Measurements from ENCODE around the gene ACBD6.
"Not testable (repeated sequence)": the region's sequence is repeated elsewhere in the genome, so short reads cannot be mapped to it uniquely, and the experiment has no call there.

ACBD6 gene

DNA sequence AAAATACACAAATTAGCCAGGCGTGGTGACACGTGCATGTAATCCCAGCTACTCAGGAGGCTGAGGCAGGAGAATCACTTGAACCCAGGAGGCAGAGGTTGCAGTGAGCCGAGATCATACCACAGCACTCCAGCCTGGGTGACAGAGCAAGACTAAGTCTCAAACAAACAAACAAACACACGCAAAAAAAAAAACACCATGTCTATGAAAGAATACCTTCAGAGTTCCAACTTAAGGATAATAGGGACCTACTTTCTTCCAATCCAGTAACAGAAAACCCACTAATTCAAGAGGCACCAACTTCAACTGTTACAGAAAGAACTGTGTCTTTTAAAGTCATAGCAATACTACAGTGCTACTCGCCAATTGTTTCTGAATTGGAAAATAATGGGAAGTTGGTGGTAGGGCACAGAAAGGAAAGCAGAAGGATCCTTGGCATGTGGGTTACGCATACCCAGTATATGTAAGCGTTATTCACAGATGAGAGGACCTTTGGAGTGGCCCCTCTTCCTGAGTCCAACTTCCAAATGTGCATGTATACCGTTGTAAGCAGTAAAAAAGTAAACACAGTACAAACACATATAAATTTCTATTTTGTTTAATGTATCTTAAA lies 87.0 kb downstream of the ACBD6 start:
- no peak for DNase-seq

DNA sequence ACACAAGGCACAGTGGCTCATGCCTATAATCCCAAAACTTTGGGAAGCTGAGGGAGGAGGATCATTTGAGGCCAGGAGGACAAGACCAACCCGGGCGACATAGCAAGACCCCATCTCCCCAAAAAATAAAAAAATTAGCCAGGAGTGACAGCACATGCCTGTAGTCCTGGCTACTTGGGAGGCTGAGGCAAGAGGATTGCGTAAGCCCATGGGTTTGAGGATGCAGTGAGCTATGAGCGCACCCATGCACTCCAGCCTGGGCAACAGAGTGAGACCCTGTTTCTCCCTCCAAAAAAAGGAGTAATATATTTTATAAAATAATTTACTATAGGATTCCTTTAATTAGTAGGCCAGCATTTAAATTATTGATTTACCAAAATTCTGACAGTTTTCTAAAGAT lies 89.8 kb downstream of the ACBD6 start:
- no peak for DNase-seq

DNA sequence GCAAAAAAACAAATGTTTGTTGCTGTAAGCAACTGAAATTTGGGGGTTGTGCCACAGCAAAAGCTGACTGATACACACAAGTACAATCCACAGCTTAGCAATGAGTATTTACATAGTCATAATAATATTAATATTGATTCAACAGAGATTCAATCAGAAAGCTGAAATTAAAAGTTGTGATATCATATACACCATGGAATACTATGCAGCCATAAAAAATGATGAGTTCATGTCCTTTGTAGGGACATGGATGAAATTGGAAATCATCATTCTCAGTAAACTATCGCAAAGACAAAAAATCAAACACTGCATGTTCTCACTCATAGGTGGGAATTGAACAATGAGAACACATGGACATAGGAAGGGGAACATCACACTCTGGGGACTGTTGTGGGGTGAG lies 94.2 kb downstream of the ACBD6 start:
- not testable (repeated sequence) for DNase-seq

DNA sequence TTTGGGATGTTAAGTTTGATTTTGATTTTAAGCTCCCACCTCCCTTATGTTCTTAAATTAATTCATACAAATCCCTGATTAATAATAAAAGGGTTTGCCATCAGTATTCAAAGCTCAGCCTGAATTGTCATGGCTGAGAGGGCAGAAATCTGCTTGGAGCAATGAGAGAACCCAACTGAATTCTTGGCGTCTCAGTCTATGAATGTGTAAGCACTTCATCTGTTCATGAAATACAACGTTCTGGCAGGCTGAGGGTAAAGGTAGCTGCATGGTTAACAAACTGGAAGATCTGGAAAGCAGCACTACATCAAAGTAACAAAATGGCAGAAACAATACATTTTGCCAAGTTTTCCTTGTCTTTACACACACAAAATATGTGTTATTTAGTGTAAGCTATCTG lies 95.3 kb downstream of the ACBD6 start:
- DNase-seq = no peak

DNA sequence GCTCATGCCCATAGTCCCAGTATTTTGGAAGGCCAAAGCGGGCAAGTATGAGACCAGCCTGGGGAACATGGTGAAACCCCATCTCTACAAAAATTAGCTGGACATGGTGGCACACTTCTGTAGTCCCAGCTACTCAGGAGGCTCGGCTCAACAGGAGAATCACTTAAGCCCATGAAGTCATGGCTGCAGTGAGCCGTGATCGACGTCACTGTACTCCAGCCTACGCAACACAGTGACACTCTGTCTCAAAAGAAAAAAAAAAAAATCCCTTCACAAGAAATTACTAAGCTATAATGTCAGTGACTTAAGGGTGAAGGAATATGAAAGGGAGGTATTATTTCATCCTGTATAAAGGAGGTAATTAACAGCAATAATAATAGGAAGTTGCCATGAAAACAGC lies 99.8 kb downstream of the ACBD6 start:
- DNase-seq = no peak

DNA sequence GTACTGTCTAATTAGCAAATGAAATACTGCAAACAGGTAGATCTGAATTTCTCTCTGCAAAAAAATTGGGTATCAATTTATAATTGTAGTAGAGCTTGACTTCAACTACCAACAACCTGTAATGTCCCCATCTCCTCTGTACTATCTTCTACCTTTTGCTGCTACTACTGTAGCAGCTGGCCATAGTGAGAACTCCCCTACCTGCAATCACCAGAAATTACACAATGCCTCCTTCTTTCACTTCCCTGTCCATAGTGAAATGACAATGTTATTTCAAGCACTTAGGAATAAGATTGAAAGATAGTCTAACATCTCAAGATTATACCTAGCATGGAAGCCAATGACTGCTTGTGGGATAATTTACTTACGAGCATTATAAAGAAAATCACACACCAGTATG lies 100.4 kb downstream of the ACBD6 start:
- DNase-seq = no peak

DNA sequence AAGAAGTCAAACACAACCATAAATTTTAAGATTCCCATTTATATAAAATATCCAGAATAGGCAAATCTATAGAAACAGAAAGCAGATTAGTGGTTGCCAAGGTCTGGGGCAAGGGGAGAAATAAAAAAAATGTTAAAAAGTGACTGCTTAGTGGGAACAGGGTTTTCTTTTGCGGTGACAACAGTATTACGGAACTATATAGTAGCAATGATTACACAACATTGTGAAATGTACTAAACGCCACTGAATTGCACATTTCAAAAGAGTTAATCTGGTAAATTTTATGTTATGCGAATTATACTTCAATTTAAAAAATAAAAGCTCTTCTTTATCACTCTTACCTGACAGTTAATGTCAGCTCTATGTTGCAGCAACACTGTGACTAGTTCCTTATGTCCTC lies 105.2 kb downstream of the ACBD6 start:
- no peak for DNase-seq

DNA sequence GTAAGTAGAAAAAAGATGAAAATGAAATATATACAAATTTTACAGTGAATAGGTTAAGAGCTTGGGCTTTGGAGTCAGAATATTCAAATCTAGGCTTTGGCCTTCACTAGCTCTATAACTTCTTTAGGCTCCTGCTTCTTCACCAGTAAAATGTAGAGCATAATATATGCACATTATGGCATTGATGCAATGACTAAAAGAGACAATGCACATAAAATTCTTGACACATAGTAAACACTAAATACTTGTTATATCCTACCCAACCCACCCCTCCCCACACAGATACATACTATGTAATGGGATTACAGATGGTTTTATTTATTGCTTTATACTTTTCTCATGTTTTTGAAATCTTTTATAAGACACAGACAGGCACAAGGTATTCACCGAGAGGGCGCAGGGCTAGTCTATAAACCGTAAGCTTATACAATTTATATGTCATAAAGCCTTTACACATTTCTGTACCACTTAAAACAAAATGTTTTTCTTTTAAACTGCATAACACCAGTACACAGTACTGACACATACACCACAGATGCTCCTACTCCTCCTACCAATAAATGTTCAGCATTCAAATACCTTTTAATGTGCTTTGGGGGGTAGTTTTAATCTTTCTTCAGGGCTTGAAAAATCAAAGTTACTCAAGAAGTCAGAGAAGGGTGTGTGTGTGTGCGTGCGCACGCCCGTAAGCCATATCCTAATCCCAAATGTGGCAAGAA lies 109.8 kb downstream of the ACBD6 start:
- DNase-seq = no peak

DNA sequence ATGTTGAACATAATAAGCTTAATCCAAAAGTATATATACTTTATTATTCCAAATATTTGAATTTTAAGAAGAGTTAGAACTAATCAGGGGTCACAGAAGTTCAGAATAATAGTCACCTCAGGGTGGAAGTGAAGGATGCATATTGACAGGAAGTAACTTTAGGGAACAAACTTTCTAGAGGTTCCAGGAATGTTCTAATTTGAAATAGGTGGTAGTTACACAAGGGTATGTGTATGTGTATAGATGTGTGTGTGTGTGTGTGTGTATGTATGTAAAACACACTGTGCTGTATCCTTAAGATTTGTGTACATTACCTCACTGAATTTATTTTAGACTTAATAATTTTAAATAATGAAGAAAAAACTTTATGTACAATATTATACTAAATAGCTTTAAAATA lies 110.4 kb downstream of the ACBD6 start:
- no peak for DNase-seq

DNA sequence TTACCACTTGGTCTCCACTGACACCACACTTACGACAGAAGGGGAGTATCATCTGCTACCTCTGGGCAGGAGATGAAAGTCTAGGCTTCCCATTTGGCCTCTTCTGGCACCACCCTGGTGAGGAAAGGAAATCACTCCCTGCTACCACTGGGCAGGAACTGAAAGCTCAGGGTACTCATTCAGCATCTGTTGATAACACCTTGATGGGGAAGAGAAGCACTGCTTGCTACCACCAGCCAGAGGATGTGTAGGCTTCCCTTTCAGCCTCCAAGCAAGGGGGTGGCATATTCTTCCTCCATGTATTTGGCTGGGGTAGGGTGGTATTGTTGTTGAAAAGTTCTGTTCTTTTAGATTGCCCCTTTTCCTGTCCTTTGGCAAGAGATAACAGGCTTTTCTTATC lies 115.0 kb downstream of the ACBD6 start:
- DNase-seq = no peak

DNA sequence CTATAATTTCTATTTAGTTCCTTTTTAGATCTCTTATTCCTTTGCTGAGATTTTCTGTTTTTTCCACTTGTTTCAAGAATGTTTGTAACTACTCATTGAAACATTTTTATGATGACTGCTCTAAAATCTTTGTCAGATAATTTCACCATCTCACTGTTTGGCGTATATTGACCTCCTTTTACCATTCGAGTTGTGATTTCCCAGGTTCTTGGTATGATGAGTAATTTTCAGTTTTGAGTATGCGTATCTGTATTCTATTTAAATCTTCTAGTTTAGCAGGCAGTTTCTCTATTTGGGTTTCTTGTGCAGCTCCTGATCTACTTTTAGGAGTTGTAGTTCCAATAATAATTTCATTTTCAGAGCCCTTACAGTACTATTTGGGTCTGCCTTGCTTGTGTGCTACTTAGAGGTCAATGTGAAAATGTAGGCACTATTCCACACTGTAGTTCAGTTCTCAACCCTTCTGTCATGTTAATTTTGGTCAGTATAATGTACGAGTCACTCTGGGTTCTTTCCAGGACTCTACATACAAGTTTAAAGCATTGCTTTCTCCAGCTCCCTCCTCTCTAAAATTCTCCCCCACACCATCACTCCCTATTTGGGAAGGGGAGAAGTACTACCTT lies 115.5 kb downstream of the ACBD6 start:
- no peak for DNase-seq

DNA sequence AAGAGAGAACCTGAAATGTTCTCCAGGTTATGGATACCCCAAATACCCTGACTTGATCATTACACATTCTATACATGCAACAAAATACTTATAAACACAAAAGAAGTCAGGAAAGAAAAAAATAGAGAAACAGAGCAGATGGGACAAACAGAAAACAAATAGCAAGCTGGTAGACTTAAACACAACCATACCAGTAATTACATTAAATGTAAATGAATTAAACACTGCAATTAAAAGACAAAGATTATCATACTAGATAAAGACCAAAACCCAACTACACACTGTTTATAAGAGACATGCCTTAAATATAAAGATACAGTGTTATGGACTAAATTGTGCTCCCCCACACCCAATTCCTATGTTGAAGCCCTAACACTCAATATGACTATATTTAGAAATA lies 117.2 kb downstream of the ACBD6 start:
- DNase-seq = no peak

DNA sequence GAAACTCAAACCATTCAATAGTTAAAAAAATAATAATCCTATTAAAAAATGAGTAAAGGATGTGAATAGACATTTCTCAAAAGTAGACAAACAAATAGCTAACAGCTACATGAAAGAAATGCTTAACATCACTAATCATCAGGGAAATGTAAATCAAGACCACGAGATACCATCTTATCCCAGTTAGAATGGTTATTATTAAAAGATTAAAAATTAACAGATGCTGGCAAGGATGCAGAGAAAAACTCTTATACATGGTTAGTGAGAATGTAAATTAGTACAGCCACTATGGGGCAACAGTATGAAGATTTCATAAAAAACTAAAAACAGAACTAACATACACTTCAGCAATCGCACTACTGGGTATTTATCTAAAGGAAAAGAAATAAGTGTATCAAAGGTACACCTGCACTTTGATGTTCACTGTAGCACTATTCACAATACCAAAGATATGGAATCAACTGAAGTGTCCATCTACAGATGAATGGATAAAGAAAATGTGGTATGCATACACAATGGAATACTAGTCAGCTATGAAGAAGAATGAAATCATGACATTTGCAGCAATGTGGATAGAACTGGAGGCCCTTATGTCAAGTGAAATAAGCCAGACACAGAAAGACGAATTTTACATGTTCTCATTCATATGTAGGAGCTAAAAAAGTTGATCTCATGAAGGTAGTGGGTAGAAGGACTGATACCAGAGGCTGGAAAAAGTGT lies 117.9 kb downstream of the ACBD6 start:
- DNase-seq = no peak

DNA sequence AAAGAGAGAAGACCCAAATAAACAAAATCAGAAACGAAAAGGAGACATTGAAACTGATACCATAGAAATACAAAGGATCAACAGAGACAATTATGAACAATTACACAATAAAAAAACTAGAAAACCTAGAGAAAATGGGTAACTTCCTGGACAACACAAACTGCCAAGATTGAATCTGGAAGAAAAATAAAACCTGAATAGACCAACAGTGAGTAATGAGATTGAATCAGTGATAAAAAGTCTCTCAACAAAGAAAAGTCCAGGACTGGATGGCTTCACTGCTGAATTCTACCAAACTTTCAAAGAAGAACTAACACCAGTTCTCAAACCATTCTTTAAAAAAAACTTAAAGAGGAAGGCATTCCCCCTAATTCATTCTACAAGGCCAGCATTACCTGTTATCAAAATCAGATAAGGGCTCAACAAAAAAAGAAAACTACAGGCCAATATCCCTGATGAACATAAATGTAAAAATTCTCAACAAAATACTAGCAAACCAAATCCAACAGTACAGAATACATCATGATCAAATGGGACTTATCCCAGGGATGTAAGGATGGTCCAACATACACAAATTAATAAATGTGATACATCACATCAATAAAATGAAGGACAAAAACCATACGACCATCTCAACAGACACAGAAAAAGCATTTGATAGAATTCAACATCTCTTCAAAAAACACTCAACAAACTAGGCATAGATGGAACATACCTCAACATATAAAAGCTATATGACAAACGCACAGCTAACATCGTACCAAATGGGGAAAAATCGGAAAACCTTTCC lies 119.9 kb downstream of the ACBD6 start:
- DNase-seq = no peak

DNA sequence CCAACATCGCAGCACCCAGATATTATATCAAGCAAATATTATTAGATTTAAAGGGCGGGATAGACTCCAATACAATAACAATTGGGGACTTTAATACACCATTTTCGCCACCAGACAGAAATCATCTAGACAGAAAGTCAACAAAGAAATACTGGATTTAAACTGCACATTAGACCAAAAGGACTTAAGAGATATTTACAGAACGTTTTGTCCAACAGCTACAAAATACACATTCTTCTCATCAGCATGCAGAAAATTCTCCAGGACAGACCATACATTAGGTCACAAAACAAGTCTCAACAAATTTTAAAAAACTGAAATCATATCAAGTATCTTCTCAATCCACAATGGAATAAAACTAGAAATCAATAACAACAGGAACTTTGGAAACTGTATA lies 121.2 kb downstream of the ACBD6 start:
- DNase-seq = no peak

DNA sequence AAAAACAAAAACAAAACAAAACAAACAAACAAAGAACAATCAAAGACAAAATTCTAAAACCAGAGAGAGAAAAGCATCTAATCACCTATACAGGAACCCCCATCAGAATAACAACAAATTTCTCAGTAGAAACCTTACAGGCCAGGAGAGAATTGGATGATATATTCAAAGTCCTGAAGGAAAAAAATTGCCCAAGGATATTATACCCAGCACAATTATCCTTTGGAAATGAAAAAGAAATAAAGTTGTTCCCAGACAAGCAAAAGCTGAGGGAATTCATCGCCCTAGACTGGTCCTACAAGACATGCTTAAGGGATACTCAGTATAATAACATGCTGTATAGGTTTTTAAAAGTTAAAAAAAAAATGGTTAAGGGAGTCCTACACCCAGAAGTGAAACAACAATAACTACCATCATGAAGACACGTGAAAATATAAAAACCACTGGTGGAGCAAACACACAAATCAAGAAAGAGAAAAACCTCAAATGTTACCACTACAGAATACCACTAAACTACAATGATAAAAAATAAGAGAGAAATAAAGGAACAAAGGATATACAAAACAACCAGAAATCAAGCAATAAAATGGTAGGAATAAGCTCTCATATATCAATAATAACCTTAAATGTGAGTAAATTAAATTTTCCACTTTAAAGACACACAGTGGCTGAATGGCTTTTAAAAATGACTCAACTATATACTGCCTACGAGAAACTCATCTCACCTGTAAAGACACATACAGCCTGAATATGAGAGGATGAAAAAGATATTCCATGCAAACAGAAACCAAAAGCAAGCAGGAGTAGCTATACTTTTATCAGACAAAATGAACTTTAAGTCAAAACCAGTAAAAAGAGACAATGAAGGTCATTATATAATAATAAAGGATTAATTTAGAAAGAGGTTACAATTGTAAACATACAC lies 121.9 kb downstream of the ACBD6 start:
- DNase-seq = no peak

DNA sequence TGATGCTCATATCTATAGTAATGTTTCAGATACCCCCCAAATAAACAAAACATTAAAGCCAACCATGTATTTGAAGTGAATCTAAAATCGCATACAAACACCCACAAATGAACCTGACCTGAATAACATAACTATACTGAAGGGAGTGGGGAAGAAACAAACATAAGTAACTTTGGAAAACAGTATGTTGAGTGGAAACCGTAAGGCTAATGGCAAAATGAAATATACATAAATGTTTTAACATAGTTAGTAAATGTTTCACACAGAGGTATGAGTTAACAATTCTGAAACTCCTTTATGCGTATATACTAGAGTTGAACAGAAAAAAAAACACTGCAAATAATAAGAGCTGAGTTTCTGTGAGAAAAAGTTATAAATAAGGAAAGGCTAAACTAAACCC lies 125.6 kb downstream of the ACBD6 start:
- no peak for DNase-seq

DNA sequence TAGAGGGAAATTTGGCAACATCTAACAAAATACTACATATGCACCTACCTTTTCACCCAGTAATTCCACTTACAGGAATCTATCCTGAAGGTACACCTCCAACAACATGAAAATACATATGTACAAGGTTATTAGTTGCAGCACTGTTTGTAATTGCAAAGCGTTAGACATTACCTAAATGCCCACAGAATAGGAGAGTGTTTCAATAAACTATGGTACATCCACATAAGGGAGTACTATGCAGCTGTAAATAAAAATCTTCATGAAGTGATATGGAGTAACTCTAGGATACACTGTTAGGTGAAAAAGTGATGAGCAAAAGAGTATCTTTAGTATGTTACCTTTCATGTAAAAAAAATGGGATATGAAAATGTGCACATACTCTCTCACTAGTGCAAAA lies 126.1 kb downstream of the ACBD6 start:
- no peak for DNase-seq

DNA sequence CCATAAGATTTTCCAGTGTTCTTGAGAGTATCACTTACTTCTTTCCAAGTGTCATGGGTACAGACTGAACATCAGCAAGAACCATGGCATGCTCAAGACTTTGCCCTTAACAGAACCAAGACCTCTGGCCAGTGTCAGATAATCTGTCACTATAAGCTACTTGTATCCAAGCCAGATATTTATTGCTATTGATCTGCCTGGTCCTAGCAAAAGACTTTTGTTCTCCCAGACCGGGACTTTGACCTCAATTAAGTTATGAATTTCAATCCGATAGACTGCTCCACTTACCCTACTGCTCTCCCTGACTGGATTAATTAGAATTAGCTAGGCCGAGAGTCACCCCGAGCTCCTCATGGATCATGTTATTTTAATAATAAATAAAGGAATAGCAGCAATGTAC lies 129.6 kb downstream of the ACBD6 start:
- no peak for DNase-seq

DNA sequence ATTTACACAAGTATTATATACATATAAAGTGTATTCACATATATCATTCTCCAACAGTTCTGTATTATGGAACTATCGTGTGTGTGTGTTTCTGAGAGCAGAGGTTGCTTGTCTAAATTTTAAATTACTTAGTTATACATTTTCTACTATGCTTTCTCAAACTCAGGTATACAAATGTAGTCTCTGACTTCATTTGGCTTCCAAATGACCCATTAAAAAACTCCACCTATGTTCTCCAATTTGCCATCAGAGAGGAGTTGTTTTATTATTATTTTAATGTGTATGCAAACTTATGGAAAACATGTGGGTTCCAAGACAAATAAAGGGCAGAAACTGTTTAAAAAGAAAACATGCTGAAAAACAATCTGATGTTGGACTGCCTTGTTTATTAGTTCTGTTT lies 131.8 kb downstream of the ACBD6 start:
- DNase-seq = no peak

DNA sequence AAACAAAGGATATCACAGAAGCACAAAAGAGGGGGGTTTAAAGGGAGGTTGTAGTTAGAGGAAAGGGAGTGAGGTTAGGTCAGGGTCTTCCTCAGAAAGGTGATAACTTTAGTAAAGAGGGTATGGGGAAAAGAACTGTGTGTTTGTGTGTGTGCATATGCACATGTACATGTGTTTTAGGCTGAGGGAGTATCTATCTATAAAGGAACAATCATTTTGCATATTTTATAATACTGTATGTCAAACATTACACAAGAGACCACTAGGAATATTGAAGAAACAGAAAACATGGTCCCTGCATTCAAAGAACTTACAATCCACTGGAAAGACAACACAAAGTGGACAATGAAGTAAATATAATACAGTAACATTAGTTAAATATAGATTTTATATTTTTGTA lies 132.2 kb downstream of the ACBD6 start:
- DNase-seq = no peak

DNA sequence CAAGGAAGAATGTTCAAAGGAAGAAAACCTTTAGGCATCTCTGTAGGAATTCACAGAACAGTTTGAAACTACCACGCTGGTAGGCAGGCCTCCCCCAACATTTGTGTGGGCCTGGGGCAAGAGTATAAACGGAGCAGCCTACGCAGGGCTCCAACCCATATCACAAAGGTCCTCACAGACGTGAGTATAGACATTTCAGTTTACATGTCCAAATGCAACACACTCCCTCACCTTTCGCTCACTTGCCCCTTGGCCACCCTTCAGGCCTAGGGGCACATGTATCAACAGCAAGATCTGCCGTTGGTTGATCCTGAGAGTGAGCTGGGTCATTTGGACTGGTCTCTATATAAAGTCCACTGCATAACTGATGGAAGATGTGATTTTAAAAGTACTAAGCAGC lies 133.3 kb downstream of the ACBD6 start:
- DNase-seq = no peak

Measured in NCI-H1092 treated with DMSO at 0.1 percent for 48 hours (cell line).